GM04504 (cell line): Measurements from ENCODE around the gene ENTREP1.

ENCODE experiments used
- DNase-seq: peaks from one replicate; pipeline ENCODE4 v3.0.0-alpha.2; 2012; ENCODE audit warnings: low read depth

The ENTREP1 gene

GRCh38 chr9:69322256-69322655 lies 2.8 kb upstream of the ENTREP1 start:
- DNase-seq, result no peak

- no peak for DNase-seq
Measured at GRCh38 chr9:69323861-69324260, 1.2 kb upstream of the ENTREP1 start.

GRCh38 chr9:69325409-69326212 lies 596 bp downstream of the ENTREP1 start:
- DNase-seq, result no peak

GRCh38 chr9:69326261-69326660 lies 1.2 kb downstream of the ENTREP1 start:
- DNase-seq, result no peak

GRCh38 chr9:69330580-69330979 lies 5.6 kb downstream of the ENTREP1 start:
- no peak for DNase-seq

GRCh38 chr9:69331444-69331843 lies 6.4 kb downstream of the ENTREP1 start:
- DNase-seq, result no peak

GRCh38 chr9:69332067-69332685 lies 7.2 kb downstream of the ENTREP1 start:
- no peak for DNase-seq

GRCh38 chr9:69333716-69334115 lies 8.7 kb downstream of the ENTREP1 start:
- no peak for DNase-seq

GRCh38 chr9:69334317-69334716 lies 9.3 kb downstream of the ENTREP1 start:
- no peak for DNase-seq

GRCh38 chr9:69339620-69340019 lies 14.6 kb downstream of the ENTREP1 start:
- no peak for DNase-seq

GRCh38 chr9:69340631-69341030 lies 15.6 kb downstream of the ENTREP1 start:
- no peak for DNase-seq

- no peak for DNase-seq
Measured at GRCh38 chr9:69342769-69343168, 17.8 kb downstream of the ENTREP1 start.

GRCh38 chr9:69344459-69344858 lies 19.4 kb downstream of the ENTREP1 start:
- no peak for DNase-seq

GRCh38 chr9:69346596-69347390 lies 21.8 kb downstream of the ENTREP1 start:
- no peak for DNase-seq

- DNase-seq, result no peak
Measured at GRCh38 chr9:69347607-69348006, 22.6 kb downstream of the ENTREP1 start.

GRCh38 chr9:69351227-69351626 lies 26.2 kb downstream of the ENTREP1 start:
- DNase-seq, result no peak

- DNase-seq, result no peak
Measured at GRCh38 chr9:69355232-69355631, 30.2 kb downstream of the ENTREP1 start.

- no peak for DNase-seq
Measured at GRCh38 chr9:69357030-69357775, 32.2 kb downstream of the ENTREP1 start.

GRCh38 chr9:69357821-69358220 lies 32.8 kb downstream of the ENTREP1 start:
- DNase-seq, result no peak

- no peak for DNase-seq
Measured at GRCh38 chr9:69363191-69363590, 38.2 kb downstream of the ENTREP1 start.

GRCh38 chr9:69364510-69365150 lies 39.6 kb downstream of the ENTREP1 start:
- no peak for DNase-seq

- no peak for DNase-seq
Measured at GRCh38 chr9:69370430-69370829, 45.4 kb downstream of the ENTREP1 start.
